CD4-positive, alpha-beta memory T cell (primary cell): Measurements from ENCODE around the gene XRCC2. TPM values are rescaled to one million over a fixed set of nuclear protein-coding genes. Genes with fewer than 3 reads are reported as not detected.
A peak's percentile ranks its signal among the peaks of the same experiment; 100 is the strongest.
"Not testable (repeated sequence)": the region's sequence is repeated elsewhere in the genome, so short reads cannot be mapped to it uniquely, and the experiment has no call there.

Source experiments
- CTCF ChIA-PET: fragments of 350-600 bp; sonication (Branson Sonifier 250); formaldehyde crosslinking; loops from one replicate; lab custom pipeline; 2021; ENCODE audit warnings: inconsistent platforms; ENCODE audit not compliant: partially characterized antibody; lab: Charles Lee
- POLR2A ChIA-PET: fragments of 350-600 bp; sonication (Branson Sonifier 250); formaldehyde crosslinking; loops from one replicate; lab custom pipeline; 2021; ENCODE audit not compliant: partially characterized antibody; lab: Charles Lee
- DNase-seq, 5 donors: peaks; one replicate each; pipeline versions ENCODE4 v3.0.0 to v3.0.0-alpha.2; 2020 to 2022; ENCODE audit warnings: mixed read lengths in 1 of 5
- H3K27ac ChIP-seq: one replicate; pipeline ENCODE4 v1.7.0; 2013; ENCODE audit warnings: low read depth, low read length
- H3K27me3 ChIP-seq: 2 replicates; pipeline ENCODE4 v1.7.0; 2013; ENCODE audit warnings: mild to moderate bottlenecking, low read length, moderate library complexity; ENCODE audit not compliant: insufficient read depth
- H3K36me3 ChIP-seq: 2 replicates; pipeline ENCODE4 v1.7.0; 2013; ENCODE audit warnings: mild to moderate bottlenecking, low read length, moderate library complexity; ENCODE audit not compliant: insufficient read depth
- H3K4me1 ChIP-seq: 2 replicates; pipeline ENCODE4 v1.7.0; 2013; ENCODE audit warnings: mild to moderate bottlenecking, low read length, moderate library complexity; ENCODE audit not compliant: insufficient read depth
- H3K4me3 ChIP-seq, 2 donors: one replicate each; pipeline ENCODE4 v1.7.0; 2013; ENCODE audit warnings: low read length in 2 of 2, mild to moderate bottlenecking in 1 of 2
- H3K9me3 ChIP-seq, 2 donors: one replicate each; pipeline ENCODE4 v1.7.0; 2013; ENCODE audit warnings: low read length in 2 of 2, control low read depth in 1 of 2; ENCODE audit not compliant: control insufficient read depth in 1 of 2
- H3K27ac Mint-ChIP-seq, 7 donors: one replicate each; pipeline ENCODE4 v1.8.0; 2020 to 2021; ENCODE audit warnings: mixed read lengths in 7 of 7, mild to moderate bottlenecking in 6 of 7, inconsistent platforms in 3 of 7, moderate library complexity in 3 of 7
- H3K27me3 Mint-ChIP-seq, 2 donors: one replicate each; pipeline ENCODE4 v1.8.0; 2020 to 2021; ENCODE audit warnings: mixed read lengths in 2 of 2
- H3K36me3 Mint-ChIP-seq, 2 donors: one replicate each; pipeline ENCODE4 v1.8.0; 2020 to 2021; ENCODE audit warnings: mixed read lengths in 2 of 2, inconsistent platforms in 1 of 2, mild to moderate bottlenecking in 1 of 2
- H3K4me1 Mint-ChIP-seq, 4 donors: one replicate each; pipeline ENCODE4 v1.8.0; 2020 to 2021; ENCODE audit warnings: mixed read lengths in 4 of 4, mild to moderate bottlenecking in 1 of 4
- H3K4me3 Mint-ChIP-seq, 8 donors: one replicate each; pipeline ENCODE4 v1.8.0; 2020 to 2021; ENCODE audit warnings: mixed read lengths in 8 of 8, mild to moderate bottlenecking in 7 of 8, moderate library complexity in 6 of 8, inconsistent platforms in 3 of 8
- H3K9me3 Mint-ChIP-seq, 8 donors: one replicate each; pipeline ENCODE4 v1.8.0; 2020 to 2021; ENCODE audit warnings: mixed read lengths in 8 of 8, mild to moderate bottlenecking in 5 of 8, inconsistent platforms in 3 of 8, moderate library complexity in 1 of 8
- intact Hi-C: fragments of 100-400 bp; cut with micrococcal nuclease; formaldehyde crosslinking; loops from one replicate; pipeline ENCODE4 v1.15.1; 2023
- polyA plus RNA-seq, 2 donors: library from polyadenylated mRNA; unstranded; fragments of 300-500 nt; fragmentation: Illumina TruSeq; gene quantifications; one replicate each; pipeline ENCODE4 v1.2.3, GENCODE V29; 2021
- total RNA-seq, 2 experiments: library from RNA; stranded (reverse); gene quantifications; one replicate each; pipeline ENCODE4 v1.2.3, GENCODE V29; 2021

Gene XRCC2
- total and polyA plus RNA-seq, 4 experiments from 2014 or later, result 0.48 to 1.1 (median 0.75) TPM; not detected in 1

- Mint-ChIP-seq H3K36me3 (no peaks in the 10 kb centered on the region), H3K4me1 (peaks cover 0 to 2% (median 0%) of the 10 kb centered on the region in 4 donors), H3K27me3 (peaks cover 0 to 6% of the 10 kb centered on the region in 2 donors), H3K27ac (no peak overlapping the region), H3K9me3 (peaks cover 2 to 23% (median 16%) of the 10 kb centered on the region in 8 donors), H3K4me3 (no peak overlapping the region)
- H3K4me1 ChIP-seq, result no peaks in the 10 kb centered on the region
- POLR2A ChIA-PET, result no interaction called here
- no peaks in the 10 kb centered on the region for H3K27me3 ChIP-seq
- peaks cover 0 to 12% of the 10 kb centered on the region in 2 donors for H3K9me3 ChIP-seq
- intact Hi-C loops, result loop anchor here (5.0 to 10.0 kb wide), 2 partner anchors 558 to 680 kb away; partner anchors contain the start of gene GALNT11
- no peaks in the 10 kb centered on the region for H3K36me3 ChIP-seq
- no peak overlapping the region for H3K4me3 ChIP-seq
- no peak for DNase-seq
- no peak overlapping the region for H3K27ac ChIP-seq
- CTCF ChIA-PET, result interaction anchor here (5.3 kb wide), 1 partner anchor 369 kb away, joined by 56 read pairs; no protein-coding TSS in a partner anchor
Measured at GRCh38 chr7:152704796-152705384, 28.9 kb upstream of the XRCC2 start.

- H3K36me3 ChIP-seq, result no peaks in the 10 kb centered on the region
- no peak overlapping the region for H3K27ac ChIP-seq
- no peak for DNase-seq
- CTCF ChIA-PET, result interaction anchor here (1.5 kb wide), 1 partner anchor 10 kb away, joined by 3 read pairs; no protein-coding TSS in a partner anchor
- no peak overlapping the region for H3K4me3 ChIP-seq
- POLR2A ChIA-PET, result no interaction called here
- no peaks in the 10 kb centered on the region for H3K4me1 ChIP-seq
- Mint-ChIP-seq H3K36me3 (no peaks in the 10 kb centered on the region), H3K4me1 (no peaks in the 10 kb centered on the region), H3K27me3 (no peaks in the 10 kb centered on the region), H3K9me3 (peaks cover 0 to 9% (median 3%) of the 10 kb centered on the region in 8 donors), H3K27ac (no peak overlapping the region), H3K4me3 (no peak overlapping the region)
- H3K27me3 ChIP-seq, result no peaks in the 10 kb centered on the region
- H3K9me3 ChIP-seq, result no peaks in the 10 kb centered on the region
- intact Hi-C loops, result no loop called here
Measured at GRCh38 chr7:152699079-152699478, 23.1 kb upstream of the XRCC2 start.

GRCh38 chr7:152697268-152697974 lies 21.5 kb upstream of the XRCC2 start:
- H3K4me1 ChIP-seq, H3K27ac ChIP-seq, H3K4me3 Mint-ChIP-seq, DNase-seq, H3K4me1 Mint-ChIP-seq, intact Hi-C loops, H3K27me3 Mint-ChIP-seq, H3K4me3 ChIP-seq, H3K36me3 ChIP-seq, H3K9me3 ChIP-seq, H3K36me3 Mint-ChIP-seq, POLR2A ChIA-PET, H3K27ac Mint-ChIP-seq, H3K27me3 ChIP-seq, H3K9me3 Mint-ChIP-seq: not testable (repeated sequence)
- CTCF ChIA-PET, result interaction anchor here (0.6 kb wide), 1 partner anchor 292 kb away, joined by 3 read pairs; no protein-coding TSS in a partner anchor

- not testable (repeated sequence) for H3K27ac Mint-ChIP-seq, H3K4me3 Mint-ChIP-seq
Measured at GRCh38 chr7:152692196-152692595, 16.3 kb upstream of the XRCC2 start.

GRCh38 chr7:152683297-152683696 lies 7.4 kb upstream of the XRCC2 start:
- CTCF ChIA-PET, result no interaction called here
- no peak overlapping the region for H3K27ac ChIP-seq
- Mint-ChIP-seq H3K36me3 (no peaks in the 10 kb centered on the region), H3K4me1 (no peaks in the 10 kb centered on the region), H3K4me3 (no peak overlapping the region), H3K9me3 (no peaks in the 10 kb centered on the region), H3K27me3 (no peaks in the 10 kb centered on the region), H3K27ac (no peak overlapping the region)
- POLR2A ChIA-PET, result no interaction called here
- H3K27me3 ChIP-seq, result no peaks in the 10 kb centered on the region
- no peaks in the 10 kb centered on the region for H3K4me1 ChIP-seq
- H3K9me3 ChIP-seq, result no peaks in the 10 kb centered on the region
- H3K4me3 ChIP-seq, result no peak overlapping the region
- DNase-seq, result no peak
- H3K36me3 ChIP-seq, result no peaks in the 10 kb centered on the region
- intact Hi-C loops, result no loop called here

More at GRCh38 chr7:152692196-152692595, 16.3 kb upstream of the XRCC2 start:
- H3K36me3 ChIP-seq, H3K27me3 Mint-ChIP-seq, H3K27ac ChIP-seq, CTCF ChIA-PET, H3K9me3 ChIP-seq, H3K27me3 ChIP-seq, intact Hi-C loops, H3K4me1 ChIP-seq, H3K36me3 Mint-ChIP-seq, H3K4me3 ChIP-seq, H3K4me1 Mint-ChIP-seq, POLR2A ChIA-PET, H3K9me3 Mint-ChIP-seq, DNase-seq: not testable (repeated sequence)

- Mint-ChIP-seq H3K36me3 (peaks cover 0 to 2% of the 10 kb centered on the region in 2 donors), H3K27me3 (no peaks in the 10 kb centered on the region), H3K4me3 (peak overlapping the region in 6 of 8 donors; percentile 37 to 78 (median 56)), H3K9me3 (no peaks in the 10 kb centered on the region), H3K4me1 (peaks cover 4 to 17% (median 11%) of the 10 kb centered on the region in 4 donors), H3K27ac (peak overlapping the region in 3 of 7 donors; percentile 76 to 90 (median 76))
- H3K4me1 ChIP-seq, result peaks cover 14% of the 10 kb centered on the region
- intact Hi-C loops, result loop anchor here (2.0 to 10.0 kb wide), 3 partner anchors 243 to 801 kb away; partner anchors contain the start of gene PRKAG2
- no peak overlapping the region for H3K4me3 ChIP-seq
- ChIA-PET CTCF (no interaction called here), POLR2A (no interaction called here)
- no peaks in the 10 kb centered on the region for H3K27me3 ChIP-seq
- H3K27ac ChIP-seq, result no peak overlapping the region
- H3K9me3 ChIP-seq, result no peaks in the 10 kb centered on the region
- H3K36me3 ChIP-seq, result no peaks in the 10 kb centered on the region
- DNase-seq, result no peak
Measured at GRCh38 chr7:152677808-152678670, 2.1 kb upstream of the XRCC2 start.
